Stomach (tissue), 4 donors: ENCODE measurements around the gene CYGB.

Experiments
- CTCF ChIP-seq, 7 experiments: fragments of 450-650 bp in 4 of 7; fragments of 200-600 bp in 3 of 7; sonication (generic) in 3 of 7; IDR thresholded peaks; one replicate each; pipeline ENCODE4 v1.5.1; 2016 to 2019; ENCODE audit warnings: antibody characterized with exemption in 7 of 7, control low read depth in 2 of 7, mild to moderate bottlenecking in 1 of 7
- EP300 ChIP-seq: sonication (generic); formaldehyde crosslinking; IDR thresholded peaks from one replicate; pipeline ENCODE4 v1.6.1; 2017; ENCODE audit warnings: antibody characterized with exemption
- POLR2A ChIP-seq, 4 donors: fragments of 450-650 bp; IDR thresholded peaks; one replicate each; pipeline ENCODE4 v1.6.1; 2016; ENCODE audit warnings: antibody characterized with exemption in 4 of 4, control low read depth in 2 of 4, mild to moderate bottlenecking in 1 of 4, moderate library complexity in 1 of 4
- POLR2AphosphoS5 ChIP-seq, 3 donors: sonication (generic); formaldehyde crosslinking; IDR thresholded peaks; one replicate each; pipeline ENCODE4 v1.6.1; 2016; ENCODE audit warnings: antibody characterized with exemption in 3 of 3

- TF ChIP-seq CTCF (IDR thresholded peaks at IDR 0.05) (no peak), POLR2A (IDR thresholded peaks at IDR 0.05) (no peak), EP300 (no peak), POLR2AphosphoS5 (IDR thresholded peaks at IDR 0.05) (no peak)
These were observed 32.9 kb upstream of the CYGB start for GRCh38 chr17:76570457-76570856.
